ENCODE data around the gene PLEKHA1. TPM values are rescaled to one million over a fixed set of nuclear protein-coding genes. Genes with fewer than 3 reads are reported as not detected.

PLEKHA1 gene
- total and polyA plus RNA-seq, 2 of the 13 experiments (the other 11 are each of a cell fraction or from before 2014, with no cell fraction given), result 32.2 to 53.3 TPM

- Histone ChIP-seq H3K36me3 (replicated peaks in 1 of 2; ENCODE audit: control insufficient read depth in 1 of 2, insufficient read depth in 2 of 2, low read length in 2 of 2) (no peaks in the 10 kb centered on the region), H3K27me3 (ENCODE audit: control insufficient read depth in 1 of 2, insufficient read depth in 2 of 2, low read length in 2 of 2) (peaks cover 4 to 72% of the 10 kb centered on the region in 2 experiments), H3K4me3 (replicated peaks in 1 of 3; ENCODE audit: insufficient read depth in 1 of 3, low read depth in 2 of 3, low read length in 3 of 3) (no peak overlapping the region), H3K4me2 (ENCODE audit: low read depth, low read length) (no peak overlapping the region), H3K27ac (ENCODE audit: extremely low read length, insufficient read depth, low read length) (no peak overlapping the region), H3K4me1 (ENCODE audit: insufficient read depth, low read length) (0 out of 2 replicates have a peak, but pooled peaks cover 8% of the 10 kb centered on the region), H3K9ac (ENCODE audit: insufficient read depth, low read depth, low read length) (no peak overlapping the region), H3K9me3 (ENCODE audit: low read length) (no peaks in the 10 kb centered on the region), H3K79me2 (ENCODE audit: insufficient read depth, low read length) (no peaks in the 10 kb centered on the region), H2AFZ (ENCODE audit: low read length) (no peak overlapping the region), H4K20me1 (ENCODE audit: insufficient read depth, low read length) (no peaks in the 10 kb centered on the region)
- intact Hi-C loops (cut with micrococcal nuclease; ENCODE audit: unreplicated experiment), result no loop called here
- WGBS (ENCODE audit: low lambda C conversion rate), result 47% methylated on average over 3 of the region's 4 CpGs
- TF ChIP-seq, protein P1, sequence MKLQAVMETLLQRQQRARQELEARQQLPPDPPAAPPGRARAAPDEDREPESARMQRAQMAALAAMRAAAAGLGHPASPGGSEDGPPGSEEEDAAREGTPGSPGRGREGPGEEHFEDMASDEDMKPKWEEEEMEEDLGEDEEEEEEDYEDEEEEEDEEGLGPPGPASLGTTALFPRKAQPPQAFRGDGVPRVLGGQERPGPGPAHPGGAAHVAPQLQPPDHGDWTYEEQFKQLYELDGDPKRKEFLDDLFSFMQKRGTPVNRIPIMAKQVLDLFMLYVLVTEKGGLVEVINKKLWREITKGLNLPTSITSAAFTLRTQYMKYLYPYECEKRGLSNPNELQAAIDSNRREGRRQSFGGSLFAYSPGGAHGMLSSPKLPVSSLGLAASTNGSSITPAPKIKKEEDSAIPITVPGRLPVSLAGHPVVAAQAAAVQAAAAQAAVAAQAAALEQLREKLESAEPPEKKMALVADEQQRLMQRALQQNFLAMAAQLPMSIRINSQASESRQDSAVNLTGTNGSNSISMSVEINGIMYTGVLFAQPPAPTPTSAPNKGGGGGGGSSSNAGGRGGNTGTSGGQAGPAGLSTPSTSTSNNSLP (IDR thresholded peaks at IDR 0.05; ENCODE audit: low read depth, low read length), result no peak
- TF ChIP-seq HIC2 (CRISPR knock-in tag; IDR thresholded peaks at IDR 0.05; ENCODE audit: low read depth), result no peak
- TF ChIP-seq PRDM10 (CRISPR knock-in tag; IDR thresholded peaks at IDR 0.05; ENCODE audit: low read depth), result no peak
- TF ChIP-seq, protein P2, sequence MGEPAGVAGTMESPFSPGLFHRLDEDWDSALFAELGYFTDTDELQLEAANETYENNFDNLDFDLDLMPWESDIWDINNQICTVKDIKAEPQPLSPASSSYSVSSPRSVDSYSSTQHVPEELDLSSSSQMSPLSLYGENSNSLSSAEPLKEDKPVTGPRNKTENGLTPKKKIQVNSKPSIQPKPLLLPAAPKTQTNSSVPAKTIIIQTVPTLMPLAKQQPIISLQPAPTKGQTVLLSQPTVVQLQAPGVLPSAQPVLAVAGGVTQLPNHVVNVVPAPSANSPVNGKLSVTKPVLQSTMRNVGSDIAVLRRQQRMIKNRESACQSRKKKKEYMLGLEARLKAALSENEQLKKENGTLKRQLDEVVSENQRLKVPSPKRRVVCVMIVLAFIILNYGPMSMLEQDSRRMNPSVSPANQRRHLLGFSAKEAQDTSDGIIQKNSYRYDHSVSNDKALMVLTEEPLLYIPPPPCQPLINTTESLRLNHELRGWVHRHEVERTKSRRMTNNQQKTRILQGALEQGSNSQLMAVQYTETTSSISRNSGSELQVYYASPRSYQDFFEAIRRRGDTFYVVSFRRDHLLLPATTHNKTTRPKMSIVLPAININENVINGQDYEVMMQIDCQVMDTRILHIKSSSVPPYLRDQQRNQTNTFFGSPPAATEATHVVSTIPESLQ (CRISPR knock-in tag; conservative IDR thresholded peaks at IDR 0.05), result no peak
- TF ChIP-seq PRMT3 (CRISPR knock-in tag; IDR thresholded peaks at IDR 0.05; ENCODE audit: borderline replicate concordance, low read depth), result no peak
- TF ChIP-seq ZNF691 (CRISPR knock-in tag; IDR thresholded peaks at IDR 0.05; ENCODE audit: borderline replicate concordance, low read depth), result no peak
- TF ChIP-seq THAP11 (CRISPR knock-in tag; IDR thresholded peaks at IDR 0.05), result no peak
- ChIA-PET POLR2A (no interaction called here), CTCF (ENCODE audit: low intra/inter-chr PET ratio, low total read pairs) (no interaction called here)
- BruUV-seq (replicated peaks), result no TSS peak
- FAIRE-seq (no peak), ATAC-seq (no peak), DNase-seq (ENCODE audit: low spot score) (no peak)
- in situ Hi-C loops (cut with HindIII; ENCODE audit: extremely low pct_ligation_motif_present, low pct_unique_long_range_greater_than_20kb), result no loop called here
These were observed 97.1 kb downstream of the PLEKHA1 start for GRCh38 chr10:122471531-122472177.
